SK-N-SH treated with all-trans-retinoic acid at 6 μM for 48 hours (cell line): ENCODE results near the gene SHISA2.

ENCODE experiments used
- ARNTL ChIP-seq: fragments of 450-650 bp; formaldehyde crosslinking; IDR thresholded peaks from 2 replicates; pipeline ENCODE4 v1.5.0; 2020; ENCODE audit warnings: low read depth, mild to moderate bottlenecking, moderate library complexity, borderline replicate concordance
- TSHZ2 ChIP-seq: fragments of 250-450 bp; sonication (Bioruptor Pico); IDR thresholded peaks from 2 replicates; pipeline ENCODE4 v1.5.0; 2020; ENCODE audit warnings: mild to moderate bottlenecking, moderate library complexity
- ZNF8 ChIP-seq: fragments of 450-650 bp; formaldehyde crosslinking; IDR thresholded peaks from 2 replicates; pipeline ENCODE4 v1.5.0; 2020; ENCODE audit warnings: mild to moderate bottlenecking, moderate library complexity

GRCh38 chr13:26022538-26023292, 29.1 kb downstream of the SHISA2 start:
- TF ChIP-seq ZNF8 (CRISPR knock-in tag), result no peak
- TF ChIP-seq ARNTL, result no peak
- no peak for TF ChIP-seq TSHZ2 (CRISPR knock-in tag)
